Hepatocyte (in vitro differentiated cells): ENCODE data around the gene ATP8B3. TPM values are rescaled to one million over a fixed set of nuclear protein-coding genes. Genes with fewer than 3 reads are reported as not detected.

ENCODE experiments used
- DNase-seq: peaks from one replicate; pipeline ENCODE4 v3.0.0-alpha.2; 2016; ENCODE audit warnings: low spot score
- H2AFZ ChIP-seq: fragments of 200-600 bp; sonication (generic); 2 replicates; pipeline ENCODE4 v1.6.0; 2016; ENCODE audit warnings: antibody characterized with exemption, mild to moderate bottlenecking
- H3K27ac ChIP-seq: fragments of 200-600 bp; sonication (generic); 2 replicates; pipeline ENCODE4 v1.5.1; 2016; ENCODE audit warnings: mild to moderate bottlenecking
- H3K27me3 ChIP-seq: fragments of 200-600 bp; sonication (generic); 2 replicates; pipeline ENCODE4 v1.6.1; 2016
- H3K36me3 ChIP-seq: fragments of 200-600 bp; sonication (generic); replicated peaks from 2 replicates; pipeline ENCODE4 v1.5.1; 2016; ENCODE audit warnings: low read depth; ENCODE audit not compliant: insufficient read depth
- H3K4me1 ChIP-seq: fragments of 200-600 bp; sonication (generic); 2 replicates; pipeline ENCODE4 v1.5.1; 2016; ENCODE audit warnings: mild to moderate bottlenecking, moderate library complexity; ENCODE audit not compliant: insufficient read depth
- H3K4me2 ChIP-seq: fragments of 200-600 bp; sonication (generic); 2 replicates; pipeline ENCODE4 v1.6.0; 2016
- H3K4me3 ChIP-seq: fragments of 200-600 bp; sonication (generic); 2 replicates; pipeline ENCODE4 v1.5.1; 2016; ENCODE audit warnings: mild to moderate bottlenecking
- H3K79me2 ChIP-seq: fragments of 200-600 bp; sonication (generic); 2 replicates; pipeline ENCODE4 v1.6.0; 2017; ENCODE audit warnings: mild to moderate bottlenecking
- H3K9me2 ChIP-seq: fragments of 200-600 bp; sonication (generic); replicated peaks from 2 replicates; pipeline ENCODE4 v1.6.0; 2017; ENCODE audit warnings: mild to moderate bottlenecking; ENCODE audit not compliant: insufficient read depth
- H3K9me3 ChIP-seq: fragments of 200-600 bp; sonication (generic); 2 replicates; pipeline ENCODE4 v1.5.1; 2016; ENCODE audit warnings: low read depth, mild to moderate bottlenecking
- H4K20me1 ChIP-seq: fragments of 200-600 bp; sonication (generic); 2 replicates; pipeline ENCODE4 v1.6.0; 2016; ENCODE audit warnings: mild to moderate bottlenecking; ENCODE audit not compliant: insufficient read depth, poor library complexity, severe bottlenecking
- EZH2 ChIP-seq: fragments of 200-600 bp; sonication (generic); IDR thresholded peaks from 2 replicates; pipeline ENCODE4 v1.6.1; 2016; ENCODE audit warnings: antibody characterized with exemption, mild to moderate bottlenecking, borderline replicate concordance
- EZH2phosphoT487 ChIP-seq: fragments of 200-600 bp; sonication (generic); IDR thresholded peaks from one replicate; pipeline ENCODE4 v1.6.1; 2018; ENCODE audit warnings: antibody characterized with exemption, mild to moderate bottlenecking, low read depth, moderate library complexity; ENCODE audit not compliant: unreplicated experiment, severe bottlenecking
- WGBS: methylation state at CpG from one replicate; pipeline ENCODE4 v1.1.6; 2016; ENCODE audit warnings: low lambda C conversion rate; ENCODE audit errors: missing lambda C conversion rate; 5-methylcytosine and 5-hydroxymethylcytosine counted together
- polyA plus RNA-seq: library from polyadenylated mRNA; unstranded; fragments of >200 nt; fragmentation: Nextera tagmentation; extraction: Ambion mirVana; gene quantifications from 2 replicates; pipeline ENCODE4 v1.2.1, GENCODE V29; 2016
- total RNA-seq: library from RNA; depleted of rRNA; stranded (reverse); fragments of >200 nt; gene quantifications from 2 replicates; pipeline ENCODE4 v1.2.3, GENCODE V29; 2014
- TF ChIP-seq, protein P1 (sequence below): fragments of 200-600 bp; sonication (generic); IDR thresholded peaks from 2 replicates; pipeline ENCODE4 v1.5.1; 2016; ENCODE audit warnings: antibody characterized with exemption, mild to moderate bottlenecking; ENCODE audit not compliant: poor library complexity

The ATP8B3 gene
- total and polyA plus RNA-seq, 2 experiments from 2014 or later: 1.7 to 2.4 TPM

DNA sequence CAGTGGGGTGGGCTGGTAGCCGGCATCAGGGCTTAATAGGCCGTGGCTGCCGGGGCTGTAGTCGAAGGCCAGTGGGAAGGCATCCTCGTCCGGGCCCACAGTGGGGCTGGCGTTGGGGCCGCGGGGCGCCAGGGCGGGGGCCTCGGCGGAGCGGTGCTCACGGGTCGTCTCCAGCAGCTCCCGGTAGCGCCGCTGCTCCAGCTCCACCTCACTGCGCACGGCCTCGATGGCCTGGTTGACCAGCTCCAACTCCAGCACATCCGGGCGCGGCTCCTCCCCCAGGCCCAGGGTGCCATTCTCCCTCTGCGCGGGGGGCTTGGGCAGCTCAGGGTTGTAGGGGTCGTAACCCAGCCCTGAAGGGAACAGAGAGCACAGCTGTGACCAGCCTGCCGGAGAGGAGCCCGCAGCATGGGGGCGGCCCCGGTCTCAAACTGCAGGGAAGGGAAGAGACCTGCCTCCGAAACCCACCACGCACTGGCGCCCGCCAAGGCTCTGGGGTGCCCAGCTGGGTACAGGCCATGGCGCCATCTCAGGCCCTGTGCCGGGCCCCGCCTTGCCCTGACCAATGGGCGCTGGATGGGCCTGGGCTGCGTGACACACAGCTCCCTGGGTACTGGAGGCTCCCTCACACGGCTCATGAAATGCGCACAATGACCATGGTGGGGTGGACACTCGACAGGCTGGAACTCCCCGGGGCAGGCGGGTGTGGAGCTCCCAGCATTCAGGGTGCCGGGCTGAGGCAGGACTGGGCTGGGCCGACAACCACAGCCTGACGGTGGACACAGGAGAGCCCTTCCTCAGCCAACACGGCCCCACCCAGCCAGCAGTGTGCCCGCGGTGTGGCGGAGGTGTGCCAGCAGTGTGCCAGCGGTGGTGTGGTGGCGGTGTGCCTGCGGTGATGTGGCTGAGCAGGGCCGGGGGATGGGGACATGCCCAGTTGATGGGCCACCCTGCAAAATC lies 16.5 kb upstream of the ATP8B3 start:
- H3K9me3 ChIP-seq: no peaks in the 10 kb centered on the region
- H3K36me3 ChIP-seq: no peaks in the 10 kb centered on the region
- TF ChIP-seq EZH2phosphoT487 (no peak), EZH2 (no peak)
- TF ChIP-seq, protein P1, sequence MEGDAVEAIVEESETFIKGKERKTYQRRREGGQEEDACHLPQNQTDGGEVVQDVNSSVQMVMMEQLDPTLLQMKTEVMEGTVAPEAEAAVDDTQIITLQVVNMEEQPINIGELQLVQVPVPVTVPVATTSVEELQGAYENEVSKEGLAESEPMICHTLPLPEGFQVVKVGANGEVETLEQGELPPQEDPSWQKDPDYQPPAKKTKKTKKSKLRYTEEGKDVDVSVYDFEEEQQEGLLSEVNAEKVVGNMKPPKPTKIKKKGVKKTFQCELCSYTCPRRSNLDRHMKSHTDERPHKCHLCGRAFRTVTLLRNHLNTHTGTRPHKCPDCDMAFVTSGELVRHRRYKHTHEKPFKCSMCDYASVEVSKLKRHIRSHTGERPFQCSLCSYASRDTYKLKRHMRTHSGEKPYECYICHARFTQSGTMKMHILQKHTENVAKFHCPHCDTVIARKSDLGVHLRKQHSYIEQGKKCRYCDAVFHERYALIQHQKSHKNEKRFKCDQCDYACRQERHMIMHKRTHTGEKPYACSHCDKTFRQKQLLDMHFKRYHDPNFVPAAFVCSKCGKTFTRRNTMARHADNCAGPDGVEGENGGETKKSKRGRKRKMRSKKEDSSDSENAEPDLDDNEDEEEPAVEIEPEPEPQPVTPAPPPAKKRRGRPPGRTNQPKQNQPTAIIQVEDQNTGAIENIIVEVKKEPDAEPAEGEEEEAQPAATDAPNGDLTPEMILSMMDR: no peak
- peaks cover 34% of the 10 kb centered on the region for H3K79me2 ChIP-seq
- peaks cover 15% of the 10 kb centered on the region for H4K20me1 ChIP-seq
- 99% methylated on average over 45 of the region's 57 CpGs for WGBS
- peaks cover 5% of the 10 kb centered on the region for H3K4me1 ChIP-seq
- H3K27me3 ChIP-seq: no peaks in the 10 kb centered on the region
- no peak overlapping the region for H2AFZ ChIP-seq
- H3K27ac ChIP-seq: no peak overlapping the region
- DNase-seq: no peak
- no peak overlapping the region for H3K4me2 ChIP-seq
- H3K9me2 ChIP-seq: no peaks in the 10 kb centered on the region
- H3K4me3 ChIP-seq: no peak overlapping the region

DNA sequence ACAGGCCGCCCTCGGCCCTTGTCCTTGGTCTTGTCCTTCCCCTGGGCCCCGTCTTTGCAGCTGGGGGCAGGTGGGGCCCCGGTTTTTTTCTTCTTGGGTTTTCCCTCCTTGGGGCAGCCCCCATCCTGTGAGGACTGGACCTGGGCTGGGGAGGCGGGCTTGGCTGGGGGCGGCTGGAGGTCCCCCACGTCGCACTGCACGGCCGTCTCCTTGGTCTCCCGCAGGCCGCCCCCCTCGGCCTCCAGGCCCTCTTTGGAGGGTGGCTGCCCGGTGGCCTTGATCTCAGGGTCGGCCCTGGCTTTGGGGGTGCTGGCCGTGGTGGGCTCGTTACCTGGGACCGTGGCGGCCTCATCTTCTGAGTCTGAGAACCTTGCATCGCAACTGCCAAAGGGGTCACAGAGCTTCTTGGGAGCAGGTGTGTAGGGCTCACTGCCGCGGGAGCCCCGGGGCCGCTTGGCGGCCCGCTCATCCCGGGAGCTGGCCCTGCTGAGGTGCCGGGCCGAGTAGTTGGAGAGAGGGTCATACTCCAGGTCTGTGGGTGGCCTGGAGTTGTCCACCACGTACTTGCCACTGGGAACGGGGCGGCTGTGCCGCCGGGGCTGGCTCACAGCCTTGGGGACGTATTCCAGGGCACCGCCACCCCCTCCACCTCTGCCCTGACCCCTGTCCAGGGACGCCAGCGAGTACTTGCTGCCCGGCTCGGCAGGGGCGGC lies 15.6 kb upstream of the ATP8B3 start:
- Histone ChIP-seq H4K20me1 (peaks cover 11% of the 10 kb centered on the region), H3K9me3 (no peaks in the 10 kb centered on the region), H3K79me2 (peaks cover 25% of the 10 kb centered on the region), H3K9me2 (no peaks in the 10 kb centered on the region), H3K4me3 (no peak overlapping the region), H2AFZ (no peak overlapping the region), H3K27ac (peak overlapping the region; percentile 90), H3K4me1 (peaks cover 5% of the 10 kb centered on the region), H3K27me3 (no peaks in the 10 kb centered on the region), H3K36me3 (no peaks in the 10 kb centered on the region), H3K4me2 (no peak overlapping the region)
- no peak for DNase-seq
- TF ChIP-seq EZH2phosphoT487: no peak
- WGBS: 97% methylated on average over 35 of the region's 41 CpGs

DNA sequence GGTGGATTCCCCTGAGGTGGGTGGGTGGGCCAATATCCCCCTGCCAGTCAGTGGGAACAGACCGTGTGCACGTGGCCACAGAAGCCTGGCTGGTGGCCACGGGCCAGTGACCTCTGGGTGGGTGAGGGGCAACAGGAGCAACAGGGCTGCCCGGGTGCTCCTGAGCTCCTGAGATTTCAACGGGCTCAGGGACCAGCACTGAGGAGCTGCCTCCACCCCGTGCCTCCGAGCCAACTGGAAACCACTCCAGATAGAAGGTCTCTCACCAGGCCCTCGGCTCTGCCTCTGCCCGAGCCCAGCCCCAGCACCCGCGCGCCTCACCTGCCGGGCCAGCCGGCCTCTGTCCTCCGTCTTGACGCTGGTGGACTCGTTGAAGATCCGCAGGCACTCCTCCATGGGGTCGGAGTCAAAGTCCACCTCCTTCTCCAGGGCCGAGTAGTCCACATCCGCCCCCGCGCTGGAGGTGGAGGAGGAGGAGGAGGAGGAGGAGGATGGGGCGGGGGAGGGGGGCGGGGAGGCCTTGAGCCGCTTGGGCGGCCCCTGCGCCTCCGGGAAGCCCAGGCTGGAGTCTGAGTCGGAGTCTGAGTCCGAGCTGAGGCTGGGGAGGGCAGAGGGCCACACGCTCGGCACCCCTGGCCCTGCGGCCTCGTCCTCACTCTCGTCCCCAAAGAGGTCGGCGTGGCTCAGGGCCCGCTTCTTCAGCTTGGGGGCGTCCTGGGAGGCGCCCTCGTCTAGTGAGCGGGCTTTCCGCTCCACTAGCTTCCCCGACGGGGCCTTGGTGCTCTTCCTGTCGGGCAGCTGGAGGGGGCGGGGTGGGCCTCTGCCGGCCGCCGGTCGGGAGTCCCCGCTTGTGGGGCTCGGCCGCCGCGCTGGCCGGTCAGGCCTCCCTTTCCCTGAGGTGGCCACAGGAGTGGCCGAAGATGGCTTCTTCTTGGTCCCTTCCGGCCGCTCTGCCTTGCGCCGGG lies 14.8 kb upstream of the ATP8B3 start:
- TF ChIP-seq EZH2phosphoT487 (no peak), EZH2 (no peak)
- TF ChIP-seq, protein P1: no peak
- H3K4me3 ChIP-seq: no peak overlapping the region

More for the DNA sequence above, 14.8 kb upstream of the ATP8B3 start:
- Histone ChIP-seq H3K79me2 (peaks cover 24% of the 10 kb centered on the region), H3K4me1 (peaks cover 5% of the 10 kb centered on the region), H3K4me2 (peak overlapping the region; percentile 69), H3K27me3 (no peaks in the 10 kb centered on the region), H3K9me3 (no peaks in the 10 kb centered on the region), H2AFZ (no peak overlapping the region), H3K9me2 (no peaks in the 10 kb centered on the region), H3K36me3 (no peaks in the 10 kb centered on the region), H4K20me1 (peaks cover 11% of the 10 kb centered on the region), H3K27ac (peak overlapping the region; percentile 90)
- DNase-seq: peak; percentile 75
- 76% methylated on average over 50 of the region's 63 CpGs for WGBS
